Colon (tissue), 2 donors: ENCODE results near the gene HAUS8.
"Not testable (repeated sequence)": the region's sequence is repeated elsewhere in the genome, so short reads cannot be mapped to it uniquely, and the experiment has no call there.

Source experiments
- FAIRE-seq: peaks from 2 replicates; lab custom pipeline; 2012; peaks lifted over from hg19 to GRCh38; lab: Jason Lieb, UNC
- donor health status: control.
- donor health status: control.

The HAUS8 gene

GRCh38 chr19:17075035-17075863 is at the start of gene HAUS8, which contains the start of gene MYO9B:
HAUS8 (minus strand) TSS chr19:17075452; CDS start chr19:17075422, 30 bp downstream.
MYO9B (plus strand) TSS chr19:17075777; CDS start chr19:17101718, 25,941 bp downstream.
- FAIRE-seq: no peak

GRCh38 chr19:17124025-17124424 is 48.8 kb upstream of the HAUS8 start:
- FAIRE-seq: no peak

DNA sequence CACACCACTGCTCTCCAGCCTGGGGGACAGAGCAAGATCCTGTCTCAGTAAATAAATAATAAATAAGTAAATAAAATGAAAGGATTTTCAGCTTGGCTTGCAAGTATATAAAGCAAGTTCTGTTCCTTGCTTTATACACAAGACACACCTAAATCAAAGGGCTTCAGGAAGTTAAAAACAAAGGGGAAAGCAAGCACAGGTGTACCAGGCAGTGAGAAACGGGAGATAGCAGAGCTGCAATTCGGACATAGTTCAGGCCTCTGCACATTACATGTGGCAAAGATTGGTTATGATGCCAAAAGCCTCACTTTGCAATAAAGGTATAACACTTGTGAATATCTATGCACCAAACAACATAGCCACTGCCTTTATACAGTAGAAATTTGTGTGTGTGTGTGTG is 47.8 kb upstream of the HAUS8 start:
- FAIRE-seq: no peak

DNA sequence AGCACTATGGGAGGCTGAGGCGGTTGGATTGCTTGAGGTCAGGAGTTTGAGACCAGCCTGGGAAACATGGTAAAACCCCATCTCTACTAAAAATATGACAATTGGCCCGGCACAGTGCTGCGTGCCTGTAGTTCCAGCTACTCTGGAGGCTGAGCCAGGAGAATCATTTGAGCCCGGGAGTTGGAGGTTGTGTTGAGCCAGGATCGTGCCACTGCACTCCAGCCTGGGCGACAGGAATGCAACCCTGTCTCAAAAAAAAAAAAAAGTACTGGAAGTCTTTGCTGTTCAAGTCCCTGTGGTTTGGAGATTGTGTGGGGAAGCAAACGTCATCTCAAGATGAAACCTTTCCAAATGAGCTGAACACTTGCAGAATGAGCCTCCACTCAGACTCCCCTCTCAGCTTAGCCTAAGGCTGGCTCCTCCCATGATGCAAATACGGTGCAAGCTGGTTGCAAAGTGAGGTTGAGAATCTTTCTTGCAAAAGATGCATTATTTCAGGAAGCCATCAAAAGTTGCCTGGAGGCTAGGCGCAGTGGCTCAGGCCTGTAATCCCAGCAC is 46.6 kb upstream of the HAUS8 start:
- no peak for FAIRE-seq

DNA sequence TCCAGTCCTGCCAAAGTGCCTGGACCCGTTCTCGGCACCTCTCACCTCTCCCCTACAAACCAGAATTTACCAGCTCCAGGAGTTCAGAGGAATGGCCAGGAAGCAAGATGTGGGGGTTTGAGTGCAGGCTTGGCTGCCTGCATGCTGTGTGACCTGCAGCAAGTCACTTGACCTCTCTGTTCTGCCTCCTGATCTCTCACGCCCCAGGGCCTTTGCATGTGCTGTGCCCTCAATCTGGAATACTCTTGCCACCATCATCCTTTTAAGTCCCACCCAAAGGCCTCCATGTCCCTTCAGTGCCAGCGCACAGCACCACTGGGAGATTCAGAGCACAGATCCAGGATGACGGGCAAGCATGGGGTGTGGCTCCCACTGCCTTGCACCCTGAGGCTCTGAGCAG is 43.7 kb upstream of the HAUS8 start:
- no peak for FAIRE-seq

DNA sequence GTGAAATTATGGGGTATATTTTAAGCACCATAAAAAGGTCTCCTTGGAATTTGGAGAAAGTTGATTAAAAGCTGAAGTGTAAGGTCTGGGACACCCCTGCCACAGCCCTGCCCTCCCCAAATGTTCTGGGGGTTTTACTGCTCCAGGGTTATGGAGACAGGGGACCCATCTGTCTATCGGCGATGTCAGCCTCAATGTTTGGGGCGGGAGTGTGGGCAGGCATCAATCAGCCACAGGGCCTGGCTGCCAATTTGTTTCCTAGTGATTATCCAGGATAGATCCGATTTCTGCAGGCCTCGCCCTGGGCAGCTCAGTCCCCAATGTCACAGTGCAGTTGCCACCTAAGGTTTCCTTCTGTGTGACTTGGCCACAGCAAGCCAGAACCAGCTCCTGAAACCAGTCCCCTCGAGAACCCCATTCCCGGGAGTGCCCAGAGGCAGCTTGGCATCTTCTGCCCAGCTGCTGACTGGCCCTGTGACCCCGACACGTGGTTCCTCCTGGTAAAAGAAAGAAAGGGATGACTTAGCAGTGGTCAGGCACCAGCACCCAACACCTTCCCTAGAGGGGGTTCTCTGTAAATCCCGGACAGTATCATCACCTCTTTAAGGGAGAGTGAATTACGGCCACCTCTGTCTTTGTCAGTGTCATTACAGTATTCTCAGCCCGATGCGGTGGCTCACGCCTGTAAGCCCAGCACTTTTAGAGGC is 41.9 kb upstream of the HAUS8 start:
- FAIRE-seq: no peak

DNA sequence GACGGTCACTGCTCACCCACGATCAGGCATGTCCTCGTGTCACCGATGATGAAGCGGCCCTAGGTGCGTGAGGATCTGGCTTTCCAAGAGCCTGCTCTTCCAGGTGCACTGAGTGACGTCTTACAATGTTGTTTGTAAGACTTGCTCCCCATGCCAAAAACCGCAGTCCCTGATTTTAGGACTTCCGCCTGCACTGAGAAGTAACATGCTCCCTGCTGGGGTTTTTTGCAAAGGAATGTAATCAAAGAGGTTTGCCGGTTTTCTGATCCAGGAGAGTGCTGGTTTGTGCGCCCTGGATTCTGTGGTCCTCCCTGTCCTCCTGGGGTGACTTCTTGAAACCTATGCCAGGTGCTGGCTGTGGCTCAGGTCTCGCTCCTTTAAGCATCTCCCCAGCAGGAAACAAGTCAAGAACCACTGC is 39.2 kb upstream of the HAUS8 start:
- FAIRE-seq: no peak

GRCh38 chr19:17113127-17113785 is 38.0 kb upstream of the HAUS8 start:
- no peak for FAIRE-seq

DNA sequence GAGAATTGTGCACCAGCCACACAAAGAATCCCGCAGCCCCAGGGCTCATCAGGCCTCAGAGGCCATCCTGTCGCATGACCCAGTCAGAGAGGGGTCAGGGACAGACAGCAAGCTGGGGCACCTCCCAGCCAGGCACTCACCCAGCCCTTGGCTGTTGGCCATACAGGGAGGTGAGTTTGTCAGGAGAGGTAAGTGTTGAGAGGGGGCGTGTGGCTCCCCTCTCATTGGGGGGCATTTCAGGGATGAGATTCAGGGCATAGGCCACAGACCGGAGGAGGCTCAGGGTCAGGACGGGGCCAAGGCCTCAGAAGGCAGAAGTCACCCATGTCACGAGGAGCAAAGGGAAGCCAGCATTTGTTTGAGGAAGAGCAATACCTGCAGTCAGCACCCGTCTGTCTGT is 37.4 kb upstream of the HAUS8 start:
- no peak for FAIRE-seq

DNA sequence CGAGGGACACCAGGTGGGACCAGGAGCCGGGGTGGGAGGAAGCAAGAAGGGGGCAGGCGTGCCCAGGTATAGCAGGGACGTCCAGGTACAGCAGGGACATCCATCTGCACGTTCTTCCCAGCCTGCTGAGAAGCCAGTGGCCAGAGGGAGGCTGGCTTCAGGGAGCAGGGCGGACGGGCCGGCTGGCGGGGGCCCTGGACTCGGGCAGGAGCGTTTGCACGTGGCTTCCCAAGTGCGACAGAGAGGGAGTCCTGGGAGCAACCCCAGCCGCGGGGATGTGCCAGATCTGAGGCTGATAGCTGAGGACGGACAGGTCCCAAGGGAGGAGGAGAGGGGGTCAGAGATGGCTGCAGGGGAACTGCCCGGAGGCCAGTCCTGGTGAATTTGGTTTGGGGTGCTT is 37.0 kb upstream of the HAUS8 start:
- no peak for FAIRE-seq

DNA sequence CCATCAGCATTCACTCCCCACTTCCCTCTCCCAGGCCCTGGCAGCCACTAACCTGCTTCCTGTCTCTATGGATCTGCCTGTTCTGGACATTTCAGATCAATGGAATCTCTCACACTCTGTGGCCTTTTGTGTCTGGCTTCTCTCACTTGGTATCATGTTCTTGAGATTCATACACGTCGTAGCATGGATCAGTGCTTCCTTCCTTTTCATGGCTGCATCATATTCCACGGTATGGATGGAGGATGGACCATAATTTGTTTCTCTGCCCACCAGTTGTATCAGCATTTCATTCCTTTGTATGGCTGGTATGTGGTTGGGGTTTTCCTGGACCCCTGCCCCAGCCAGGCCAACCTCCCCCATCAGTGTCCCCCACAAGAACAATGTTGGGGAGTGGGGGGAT is 36.5 kb upstream of the HAUS8 start:
- no peak for FAIRE-seq

DNA sequence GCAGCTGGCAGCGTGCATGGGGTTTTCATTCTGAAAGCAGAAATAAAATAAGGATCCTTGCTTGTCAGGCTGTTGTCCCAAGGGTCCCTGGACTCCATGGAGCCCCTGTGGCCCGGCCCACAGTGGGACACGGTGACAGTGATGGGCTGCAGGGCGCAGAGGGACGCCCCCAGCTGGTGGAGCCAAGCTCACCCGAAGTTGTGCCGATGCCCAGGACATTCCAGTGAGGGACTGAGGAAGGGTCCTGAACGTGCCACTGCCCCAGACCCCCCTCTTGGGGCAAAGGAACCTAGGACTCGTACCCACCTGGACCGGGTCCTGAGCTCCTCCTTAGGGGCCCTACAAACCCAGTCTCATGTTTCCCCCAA is 35.3 kb upstream of the HAUS8 start:
- FAIRE-seq: no peak

DNA sequence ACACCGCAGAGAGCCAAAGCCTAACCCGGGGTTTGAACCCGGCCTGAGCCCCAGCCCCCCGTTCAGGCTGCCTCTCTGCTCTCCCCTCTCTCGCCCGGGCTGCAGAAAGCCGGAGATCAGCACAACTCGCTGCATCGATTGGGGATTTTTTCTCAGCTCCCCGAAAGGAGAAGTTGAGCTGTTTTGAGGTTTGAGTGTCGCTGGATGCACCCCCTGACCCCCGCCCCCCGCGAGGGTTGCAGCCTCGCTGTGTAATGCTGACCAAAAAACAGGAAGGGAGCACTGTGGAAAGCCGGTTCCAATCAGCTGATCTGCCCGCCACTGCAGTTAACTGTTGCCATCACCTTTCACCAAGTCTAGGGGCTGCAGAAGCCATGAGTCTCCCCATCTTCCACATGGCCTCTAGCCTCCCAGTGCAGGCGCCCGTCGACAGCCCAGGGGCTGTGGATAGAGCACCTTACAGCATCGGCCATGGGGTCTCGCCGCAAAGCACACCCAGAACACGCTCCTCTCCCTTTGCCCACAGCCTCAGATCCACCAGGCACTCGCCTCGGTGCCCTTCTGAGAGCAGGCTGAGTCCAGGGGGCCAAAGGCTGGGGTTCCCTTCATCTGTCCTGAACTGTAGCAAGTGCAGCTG is 34.8 kb upstream of the HAUS8 start:
- FAIRE-seq: no peak

DNA sequence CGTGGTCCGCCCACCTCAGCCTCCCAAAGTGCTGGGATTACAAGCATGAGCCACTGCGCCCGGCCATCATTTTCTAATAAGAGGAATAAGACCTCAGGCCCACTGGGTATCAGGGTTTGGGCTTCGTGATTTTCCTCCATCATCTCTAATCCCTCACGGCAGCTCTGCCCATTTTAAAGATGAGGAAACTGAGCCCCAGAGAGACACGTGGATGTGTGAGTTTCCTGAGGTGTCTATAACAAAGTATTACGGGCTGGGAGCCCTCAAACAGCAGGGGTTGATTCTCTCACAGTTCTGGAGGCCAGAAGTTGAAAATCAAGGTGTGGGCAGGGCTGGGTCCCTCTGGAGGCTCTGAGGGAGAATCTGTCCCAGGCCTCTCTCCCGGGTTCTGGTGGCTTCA is 34.0 kb upstream of the HAUS8 start:
- FAIRE-seq: no peak

- no peak for FAIRE-seq
Measured at GRCh38 chr19:17108453-17108784, 33.2 kb upstream of the HAUS8 start.

GRCh38 chr19:17107546-17108452 is 32.5 kb upstream of the HAUS8 start:
- FAIRE-seq: no peak

DNA sequence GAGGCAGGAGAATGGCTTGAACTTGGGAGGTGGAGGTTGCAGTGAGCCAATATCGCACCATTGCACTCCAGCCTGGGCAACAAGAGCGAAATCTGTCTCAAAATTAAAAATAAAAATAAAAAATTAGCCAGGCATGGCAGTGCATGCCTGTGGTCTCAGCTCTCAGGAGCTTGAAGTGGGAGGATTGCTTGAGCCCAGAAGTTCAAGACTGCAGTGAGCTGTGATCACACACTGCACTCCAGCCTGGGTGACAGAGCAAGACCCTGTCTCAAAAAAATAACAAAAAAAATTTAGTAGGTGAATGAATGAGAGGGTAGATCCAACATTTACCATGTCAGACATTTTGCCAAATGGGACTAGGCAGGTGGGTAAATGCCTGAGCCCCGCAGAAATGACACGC is 31.7 kb upstream of the HAUS8 start:
- not testable (repeated sequence) for FAIRE-seq

- no peak for FAIRE-seq
Measured at GRCh38 chr19:17105556-17105955, 30.3 kb upstream of the HAUS8 start.

- no peak for FAIRE-seq
Measured at GRCh38 chr19:17104679-17105078, 29.4 kb upstream of the HAUS8 start.

DNA sequence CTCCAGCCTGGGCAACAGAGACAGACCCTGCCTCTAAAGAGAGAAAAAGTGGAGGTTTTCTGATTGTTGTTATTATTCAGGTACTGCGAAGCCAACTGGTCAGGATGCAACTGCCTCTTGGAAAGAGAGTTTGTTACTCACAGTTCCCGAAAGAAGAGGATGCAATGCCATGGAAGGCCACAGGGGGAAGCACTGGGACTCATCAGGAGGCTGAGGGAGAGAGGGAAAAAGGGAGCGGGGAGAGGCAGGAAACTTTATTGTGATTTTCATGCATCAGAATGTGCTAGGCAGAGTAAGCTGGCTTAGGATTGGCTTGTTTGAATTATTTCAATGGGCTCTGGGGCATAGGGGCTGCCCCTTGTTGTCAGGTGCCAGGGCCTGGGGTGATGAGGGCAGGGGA is 27.9 kb upstream of the HAUS8 start:
- FAIRE-seq: no peak
